ENCODE results near the gene DYNC1H1.

GRCh38 chr14:101947577-101947903 lies 16.8 kb upstream of the DYNC1H1 start:
- TF ChIP-seq CTCF (IDR thresholded peaks at IDR 0.05; ENCODE audit: insufficient read depth, low read depth, low read length) (no peak), EZH2 (IDR thresholded peaks at IDR 0.05; ENCODE audit: insufficient read depth, low read length) (no peak)

All from astrocyte (in vitro differentiated cells and primary cell).